GM18502 (cell line): ENCODE measurements around the gene SOD1.

Source experiments
- ATAC-seq: cut with Tn5 transposase; IDR thresholded peaks from one replicate; pipeline ENCODE4 v1.9.1; 2021; ENCODE audit warnings: mild to moderate bottlenecking; ENCODE audit not compliant: unreplicated experiment, poor library complexity

Gene SOD1

DNA sequence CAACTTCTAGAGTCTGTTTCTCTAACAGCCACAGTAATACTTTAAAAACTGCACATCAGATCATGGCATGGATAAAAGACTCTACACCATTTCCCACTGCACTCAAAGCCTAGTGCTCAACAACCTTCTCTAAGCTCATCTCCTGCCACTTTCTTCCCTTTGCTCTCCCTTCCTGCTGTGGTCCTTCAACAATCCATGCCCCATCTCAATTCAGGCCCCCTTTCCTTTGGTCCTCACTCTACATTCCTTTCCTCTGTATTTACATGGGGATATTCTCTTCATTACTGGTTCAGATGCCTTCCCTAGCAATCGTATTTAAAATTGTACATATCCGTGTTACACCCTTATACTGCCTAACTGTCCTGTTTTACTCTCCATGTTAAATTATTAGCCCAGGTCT lies 19.0 kb downstream of the SOD1 start:
- ATAC-seq = no peak

GRCh38 chr21:31682620-31683019 lies 23.1 kb downstream of the SOD1 start:
- ATAC-seq = no peak

GRCh38 chr21:31683029-31683428 lies 23.5 kb downstream of the SOD1 start:
- ATAC-seq = no peak

GRCh38 chr21:31684918-31685317 lies 25.4 kb downstream of the SOD1 start:
- ATAC-seq = no peak

DNA sequence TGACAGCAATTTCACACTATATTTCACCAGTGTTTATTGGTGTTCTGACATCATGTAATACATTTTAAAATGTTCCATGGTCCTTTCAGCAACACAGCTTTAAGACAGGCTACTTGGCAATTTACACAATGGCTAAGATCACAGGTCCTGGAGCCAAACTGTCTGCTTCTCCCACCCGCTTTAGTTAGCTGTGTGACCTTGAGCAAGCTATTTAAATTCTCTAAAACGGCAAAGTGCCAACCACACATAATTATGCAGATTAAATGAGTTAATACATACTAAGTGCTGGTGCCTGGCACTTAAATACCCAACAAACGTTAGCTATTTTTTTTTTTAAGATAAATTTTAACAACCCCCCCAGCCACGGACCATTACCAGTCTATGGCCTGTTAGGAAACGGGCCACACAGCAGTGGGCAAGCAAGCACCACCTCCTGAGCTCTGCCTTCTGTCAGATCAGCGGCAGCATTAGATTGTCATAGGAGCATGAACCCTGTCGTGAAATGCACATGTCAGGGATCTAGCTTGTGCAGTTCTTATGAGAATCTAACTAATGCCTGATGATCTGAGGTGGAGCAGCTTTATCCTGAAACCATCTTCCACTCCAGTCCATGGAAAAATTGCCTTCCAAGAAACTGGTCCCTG lies 26.9 kb downstream of the SOD1 start:
- no peak for ATAC-seq

DNA sequence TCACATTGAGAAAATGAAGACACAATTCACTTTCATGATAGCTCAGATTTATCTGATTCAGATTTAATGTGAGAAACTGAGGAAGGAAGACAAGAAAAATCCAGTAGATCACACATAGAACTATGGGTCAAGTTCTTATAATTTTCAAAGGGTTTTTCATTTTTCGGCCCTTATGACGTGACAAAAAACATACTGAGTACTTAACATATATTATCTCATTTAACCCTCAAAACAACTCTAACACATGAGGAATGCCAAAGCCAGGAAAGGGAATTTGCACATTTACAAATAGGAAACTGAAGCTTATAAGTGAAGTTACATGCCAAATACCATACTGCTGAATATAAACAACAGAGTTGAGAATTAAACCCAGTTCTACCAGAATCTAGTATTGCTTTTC lies 27.6 kb downstream of the SOD1 start:
- ATAC-seq = no peak

DNA sequence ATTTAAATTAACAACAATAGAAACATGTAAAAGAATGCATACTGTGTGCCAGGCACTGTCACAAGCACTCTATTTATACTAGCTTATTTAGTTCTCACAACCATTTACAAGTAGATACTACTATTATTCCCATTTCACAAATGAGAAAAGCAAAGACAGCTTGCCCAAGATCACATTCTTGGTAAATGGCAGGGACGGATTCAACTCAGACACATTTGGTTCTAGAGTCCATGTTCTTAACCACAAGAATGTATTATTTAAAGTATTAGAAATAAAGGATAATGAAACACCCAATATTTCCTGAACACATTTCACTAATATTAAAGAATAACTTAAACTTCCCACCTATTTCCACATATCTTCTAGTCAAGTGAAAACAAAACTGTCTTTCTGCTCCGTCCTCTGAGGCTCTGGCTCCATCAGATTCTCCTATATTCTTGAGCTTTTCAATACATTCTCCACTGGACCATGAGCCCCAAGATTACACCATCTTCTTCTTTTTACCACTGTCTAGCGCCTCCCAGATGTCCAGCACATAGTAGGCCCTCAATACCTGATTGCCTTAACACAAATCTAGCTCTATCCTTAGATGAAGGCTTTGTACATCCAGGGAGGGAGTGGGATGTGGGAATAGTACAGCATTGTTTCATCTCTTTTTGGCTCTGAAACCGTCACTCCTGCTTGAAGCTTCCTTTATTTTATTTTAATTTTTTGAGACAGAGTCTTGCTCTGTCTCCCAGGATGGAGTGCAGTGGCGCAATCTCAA lies 29.3 kb downstream of the SOD1 start:
- ATAC-seq = no peak

DNA sequence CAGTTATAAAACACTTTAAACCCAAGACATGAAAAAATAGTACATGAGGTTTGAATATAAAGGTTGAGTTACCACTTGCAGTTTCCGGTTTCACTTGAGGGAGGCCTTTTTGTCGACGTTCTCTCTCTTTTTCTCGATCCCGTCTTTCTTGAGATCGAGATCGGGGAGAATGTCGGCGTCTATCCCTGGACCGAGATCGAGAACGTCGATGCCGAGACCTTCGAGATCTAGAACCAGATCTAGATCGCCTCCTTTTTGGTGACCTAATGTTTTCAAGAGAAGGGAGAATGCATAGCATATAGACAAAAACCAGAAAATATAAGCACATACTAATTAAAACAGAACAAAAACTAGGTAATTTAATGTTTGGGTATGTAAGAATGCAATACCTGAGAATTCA lies 33.7 kb downstream of the SOD1 start:
- no peak for ATAC-seq

- ATAC-seq = no peak
Measured at GRCh38 chr21:31696424-31696823, 36.9 kb downstream of the SOD1 start.

GRCh38 chr21:31698461-31698860 lies 39.0 kb downstream of the SOD1 start:
- no peak for ATAC-seq

DNA sequence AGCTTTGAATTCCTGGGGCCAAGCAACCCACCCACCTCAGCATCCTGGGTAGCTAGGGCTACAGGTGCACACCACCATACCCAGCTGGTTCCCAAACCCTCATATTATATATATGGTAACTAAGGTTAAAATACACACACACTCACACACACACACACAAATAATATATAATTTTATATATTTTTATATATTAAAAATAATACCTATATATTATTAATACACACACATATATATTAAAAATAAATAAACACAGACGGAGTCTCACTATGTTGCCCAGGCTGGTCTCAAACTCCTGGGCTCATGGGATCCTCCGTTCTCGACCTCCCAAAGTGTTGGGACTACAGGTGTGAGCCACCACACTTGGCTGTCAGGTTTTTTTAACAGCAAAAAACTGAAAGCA lies 40.5 kb downstream of the SOD1 start:
- no peak for ATAC-seq

DNA sequence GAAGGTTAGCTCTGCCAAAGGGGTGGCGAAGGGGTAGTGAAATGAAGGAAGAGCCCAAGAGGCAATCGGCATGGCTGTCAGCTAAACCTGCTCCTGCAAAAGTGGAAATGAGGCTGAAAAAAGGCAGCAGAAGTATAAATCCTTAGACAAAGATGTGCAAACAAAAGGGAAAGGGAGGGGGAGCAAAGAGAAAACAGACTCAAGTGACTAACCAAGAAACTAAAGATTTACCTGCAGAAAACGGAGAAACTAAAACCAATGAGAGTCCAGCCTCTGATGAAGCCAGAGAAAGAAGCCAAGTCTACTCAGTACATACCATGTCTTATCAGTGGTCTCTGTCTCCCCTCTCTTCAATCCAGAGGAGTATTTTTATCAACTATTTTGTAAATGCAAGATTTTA lies 47.1 kb downstream of the SOD1 start:
- ATAC-seq = no peak

- no peak for ATAC-seq
Measured at GRCh38 chr21:31707499-31707898, 48.0 kb downstream of the SOD1 start.

DNA sequence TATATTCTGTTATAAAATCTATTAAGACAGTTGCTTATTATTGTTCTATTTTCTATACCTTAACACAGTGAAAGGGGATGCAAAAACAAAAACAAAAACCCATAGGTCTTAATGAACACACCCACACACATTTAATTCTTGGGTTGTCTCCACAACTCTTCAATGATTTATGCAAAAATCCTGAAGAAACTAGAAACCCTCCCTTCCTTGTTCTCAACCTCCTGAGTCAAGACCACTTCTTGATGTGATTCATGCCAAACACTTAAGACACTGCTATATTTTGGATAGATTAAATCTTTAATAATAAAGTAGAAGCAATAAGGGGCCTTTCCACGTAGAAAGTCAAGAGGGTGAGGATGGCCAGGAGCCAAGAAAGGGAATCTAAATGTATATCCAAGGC lies 49.0 kb downstream of the SOD1 start:
- ATAC-seq = no peak

DNA sequence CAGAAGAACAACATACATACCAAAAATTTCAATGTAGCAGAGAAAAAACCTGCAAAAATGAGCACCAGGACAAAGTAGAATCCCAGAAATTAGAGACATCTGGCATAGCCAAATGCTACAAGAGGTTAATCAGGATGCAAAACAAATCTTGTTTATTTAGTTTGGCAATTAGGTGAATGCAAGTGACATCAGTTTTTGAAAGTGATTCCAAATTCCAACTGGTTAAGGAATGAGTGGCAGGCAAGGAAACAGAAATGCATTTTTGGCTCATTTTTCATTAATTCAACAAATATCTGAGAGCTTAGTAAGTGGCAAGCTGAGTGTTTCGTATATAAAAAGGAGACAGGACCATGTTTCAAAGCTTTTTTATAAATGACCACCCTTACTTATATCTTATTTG lies 51.1 kb downstream of the SOD1 start:
- ATAC-seq = no peak

DNA sequence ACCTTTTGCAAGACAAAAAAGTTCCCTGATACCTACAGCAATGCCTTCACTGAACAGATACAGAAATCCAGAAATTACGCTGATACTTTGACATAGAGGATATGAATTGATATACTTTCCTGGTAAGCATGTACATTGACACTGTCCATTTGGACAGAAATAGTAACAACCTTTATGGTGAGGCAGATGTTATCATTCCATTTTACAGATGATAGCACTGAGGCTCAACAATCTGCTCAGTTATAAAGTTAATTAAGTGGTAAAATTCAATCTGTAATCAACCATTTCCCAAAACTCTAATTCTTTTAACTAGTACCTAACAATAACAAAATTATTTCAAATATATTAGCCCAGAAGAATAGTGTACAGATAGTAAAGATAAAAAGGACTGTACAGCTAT lies 51.8 kb downstream of the SOD1 start:
- ATAC-seq = no peak

DNA sequence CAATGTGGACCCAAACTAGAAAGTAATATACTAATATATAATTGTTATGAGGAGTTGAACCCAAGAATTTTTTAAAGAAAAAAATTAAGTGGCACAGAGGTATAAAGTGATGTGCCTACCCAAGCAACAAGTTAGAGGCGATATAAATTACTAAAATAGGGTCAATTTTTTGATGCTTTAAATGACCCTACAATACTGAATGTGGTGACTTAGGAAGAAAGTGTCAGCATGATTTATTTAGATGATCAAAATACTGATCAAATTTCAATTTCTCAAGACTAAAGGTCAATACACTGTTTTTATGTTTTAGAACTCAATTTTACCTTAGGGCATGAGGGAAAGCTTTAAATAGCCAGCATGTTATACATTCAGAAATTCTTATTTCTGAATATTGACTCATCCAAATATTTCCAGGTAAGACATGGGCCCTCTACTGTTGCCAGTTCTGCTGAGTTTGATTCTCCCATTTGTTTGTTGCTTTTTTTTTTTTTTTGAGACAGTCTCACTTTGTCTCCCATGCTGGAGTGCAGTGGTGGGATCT lies 52.3 kb downstream of the SOD1 start:
- ATAC-seq = no peak

DNA sequence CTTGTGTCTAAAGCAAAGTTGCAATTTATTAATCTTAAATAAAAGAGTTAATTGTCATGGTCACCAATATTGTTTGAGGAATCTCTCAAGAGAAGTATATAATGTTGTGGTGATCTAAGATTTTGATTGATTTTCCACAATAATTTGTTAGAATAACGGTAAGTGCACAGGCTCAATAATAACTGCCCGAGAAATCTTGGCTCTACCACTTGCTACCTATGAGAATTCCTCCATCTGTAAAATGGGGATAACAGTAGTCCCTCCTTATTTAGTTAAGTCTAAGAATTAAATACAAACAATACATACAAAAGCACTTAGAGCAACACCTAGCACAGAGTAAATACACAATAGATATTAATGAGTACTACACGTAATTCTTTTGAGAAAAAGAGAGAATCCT lies 53.6 kb downstream of the SOD1 start:
- no peak for ATAC-seq

DNA sequence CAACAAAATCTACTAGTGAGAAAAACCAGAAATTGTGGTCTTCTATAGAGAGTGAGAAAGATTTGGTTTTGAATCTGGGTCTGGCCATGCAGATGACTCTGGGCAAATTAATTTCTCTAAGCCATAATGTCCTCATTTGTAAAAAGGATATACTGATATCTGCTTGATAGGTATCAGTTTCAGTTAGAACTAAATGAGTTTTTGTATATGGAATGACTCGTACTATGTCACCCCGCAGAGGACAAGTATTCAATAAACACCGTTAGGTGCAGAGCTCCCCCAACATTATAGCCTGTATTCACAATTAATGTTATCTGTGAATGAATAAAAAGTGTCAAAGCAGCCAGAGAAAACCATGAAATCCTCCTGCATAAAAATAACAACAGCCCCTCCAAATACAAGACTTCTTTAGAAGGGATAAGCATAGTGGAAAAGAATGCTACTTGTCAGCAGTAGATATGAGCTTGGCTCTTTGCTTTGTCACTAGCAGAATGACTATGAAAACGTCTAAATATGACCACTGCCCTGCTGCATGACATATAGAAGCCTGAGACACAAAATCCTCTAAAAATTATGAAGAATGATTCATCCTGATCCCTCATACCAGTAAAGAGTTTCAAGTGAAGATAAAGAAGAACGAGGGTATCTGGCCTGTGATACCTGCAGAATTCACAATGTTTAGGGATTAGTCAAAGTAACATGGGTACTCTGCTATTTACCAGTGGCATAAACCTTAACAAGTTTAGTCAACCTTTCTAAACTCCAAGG lies 54.7 kb downstream of the SOD1 start:
- ATAC-seq = peak; percentile 67

DNA sequence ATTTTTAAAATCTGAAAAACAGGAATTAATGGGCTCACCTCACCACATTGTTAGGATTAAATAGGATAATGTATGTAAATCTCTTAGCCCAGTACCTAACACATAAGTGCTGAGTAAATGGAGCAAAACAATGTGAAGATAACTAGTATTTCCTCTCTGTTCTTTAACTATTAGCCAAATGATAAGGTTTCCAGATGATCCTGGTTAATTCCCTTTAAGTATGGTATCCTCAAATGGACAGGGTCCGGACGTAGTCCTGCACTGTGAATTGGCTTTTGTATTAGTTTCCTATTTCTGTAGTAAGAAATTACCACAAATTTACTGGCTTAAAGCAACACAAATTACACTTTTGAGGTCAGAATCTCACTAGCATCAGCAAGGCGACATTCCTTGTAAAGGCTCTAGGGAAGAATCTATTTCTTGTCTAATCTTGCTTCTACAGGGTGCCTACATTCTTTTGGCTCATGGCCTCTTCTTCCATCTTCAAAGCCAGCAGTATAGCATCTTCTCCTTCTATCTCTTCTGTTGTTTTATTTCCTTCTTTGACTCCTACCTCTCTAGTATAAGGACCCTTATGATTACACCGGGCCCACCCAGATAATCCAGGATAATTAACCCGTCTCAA lies 55.4 kb downstream of the SOD1 start:
- ATAC-seq = peak; percentile 13

DNA sequence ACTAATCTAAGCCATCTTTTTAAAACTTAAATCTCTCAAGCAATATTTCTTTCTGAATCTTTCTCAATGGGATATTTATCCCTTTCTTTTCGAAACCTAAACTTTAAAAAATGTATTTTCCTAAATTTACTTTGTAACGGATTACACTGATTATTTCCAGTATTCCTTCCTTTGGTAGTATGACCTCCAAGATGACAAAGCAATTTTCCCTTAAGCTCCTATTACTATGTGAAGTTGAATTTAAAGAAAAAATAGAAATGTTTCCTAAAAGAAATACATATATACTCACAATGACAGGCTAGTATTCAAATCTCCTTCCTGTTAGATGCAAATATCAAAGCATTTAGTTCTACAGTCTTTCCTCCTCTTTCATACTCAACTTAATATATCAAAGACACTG lies 56.6 kb downstream of the SOD1 start:
- no peak for ATAC-seq
